ENCODE measurements around the gene ANO9. TPM values are rescaled to one million over a fixed set of nuclear protein-coding genes. Genes with fewer than 3 reads are reported as not detected.

Gene ANO9
- total RNA-seq, 2 donors from 2014 or later: 34.3 to 56.5 TPM

- H3K9me3 Mint-ChIP-seq: peaks cover 4 to 8% of the 10 kb centered on the region in 2 donors
- DNase-seq (no peak), ATAC-seq (replicated peaks in 1 of 2) (no peak)
- no peak overlapping the region for H3K4me3 Mint-ChIP-seq
- H3K27ac Mint-ChIP-seq: no peak overlapping the region
- H3K36me3 Mint-ChIP-seq (ENCODE audit: insufficient read depth in 2 of 2): peaks cover 3% of the 10 kb centered on the region in 2 donors
- peaks cover 8% of the 10 kb centered on the region for H3K27me3 Mint-ChIP-seq (ENCODE audit: low read depth)
- no peaks in the 10 kb centered on the region for H3K4me1 Mint-ChIP-seq (ENCODE audit: low read depth)
Observed at GRCh38 chr11:387193-387793, 54.5 kb downstream of the ANO9 start.

DNA sequence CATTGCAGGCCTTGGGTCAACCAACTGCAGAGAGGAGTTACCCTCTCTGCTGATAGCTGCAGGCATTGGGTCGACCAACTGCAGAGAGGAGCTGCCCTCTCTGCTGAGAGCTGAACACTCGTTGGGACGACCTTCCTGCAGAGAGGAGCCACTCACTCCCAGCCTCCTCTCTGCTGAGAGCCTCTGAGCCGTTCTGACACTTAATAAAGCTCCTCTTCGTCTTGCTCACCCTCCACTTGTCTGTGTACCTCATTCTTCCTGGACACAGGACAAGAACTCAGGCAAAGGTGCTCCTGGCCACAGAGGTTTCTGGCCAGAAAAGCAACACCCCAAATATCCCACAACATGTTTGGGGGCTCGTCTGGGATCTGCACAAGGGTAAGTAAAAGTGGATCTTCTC lies 55.3 kb downstream of the ANO9 start:
- DNase-seq (no peak), ATAC-seq (replicated peaks in 1 of 2) (no peak)
- Mint-ChIP-seq H3K4me3 (no peak overlapping the region), H3K27ac (no peak overlapping the region), H3K4me1 (ENCODE audit: low read depth) (no peaks in the 10 kb centered on the region), H3K36me3 (ENCODE audit: insufficient read depth in 2 of 2) (peaks cover 3% of the 10 kb centered on the region in 2 donors), H3K27me3 (ENCODE audit: low read depth) (peaks cover 8% of the 10 kb centered on the region), H3K9me3 (peaks cover 4 to 8% of the 10 kb centered on the region in 2 donors)

GRCh38 chr11:385594-386351 lies 56.0 kb downstream of the ANO9 start:
- H3K36me3 Mint-ChIP-seq (ENCODE audit: insufficient read depth in 2 of 2): peaks cover 3% of the 10 kb centered on the region in 2 donors
- H3K4me3 Mint-ChIP-seq: no peak overlapping the region
- peaks cover 8% of the 10 kb centered on the region for H3K27me3 Mint-ChIP-seq (ENCODE audit: low read depth)
- no peak overlapping the region for H3K27ac Mint-ChIP-seq
- H3K9me3 Mint-ChIP-seq: peaks cover 4 to 8% of the 10 kb centered on the region in 2 donors
- DNase-seq (no peak), ATAC-seq (replicated peaks in 1 of 2) (no peak)
- H3K4me1 Mint-ChIP-seq (ENCODE audit: low read depth): no peaks in the 10 kb centered on the region

GRCh38 chr11:384511-384910 lies 57.3 kb downstream of the ANO9 start:
- Mint-ChIP-seq H3K36me3 (ENCODE audit: insufficient read depth in 2 of 2) (peaks cover 3% of the 10 kb centered on the region in 2 donors), H3K4me1 (ENCODE audit: low read depth) (no peaks in the 10 kb centered on the region), H3K4me3 (no peak overlapping the region), H3K27ac (no peak overlapping the region), H3K27me3 (ENCODE audit: low read depth) (peaks cover 8% of the 10 kb centered on the region), H3K9me3 (peaks cover 4 to 8% of the 10 kb centered on the region in 2 donors)
- ATAC-seq (replicated peaks in 1 of 2) (no peak), DNase-seq (no peak)

- DNase-seq: no peak
- H3K27ac Mint-ChIP-seq: no peak overlapping the region
Observed at GRCh38 chr11:383431-383830, 58.4 kb downstream of the ANO9 start.

GRCh38 chr11:382081-382629 lies 59.7 kb downstream of the ANO9 start:
- peaks cover 4% of the 10 kb centered on the region in 2 donors for H3K9me3 Mint-ChIP-seq
- ATAC-seq (replicated peaks in 1 of 2) (no peak), DNase-seq (no peak)
- peaks cover 1 to 3% of the 10 kb centered on the region in 2 donors for H3K36me3 Mint-ChIP-seq (ENCODE audit: insufficient read depth in 2 of 2)
- H3K4me1 Mint-ChIP-seq (ENCODE audit: low read depth): no peaks in the 10 kb centered on the region
- H3K27ac Mint-ChIP-seq: no peak overlapping the region
- peaks cover 8% of the 10 kb centered on the region for H3K27me3 Mint-ChIP-seq (ENCODE audit: low read depth)
- no peak overlapping the region for H3K4me3 Mint-ChIP-seq

More at GRCh38 chr11:383431-383830, 58.4 kb downstream of the ANO9 start:
- Mint-ChIP-seq H3K4me3 (no peak overlapping the region), H3K9me3 (peaks cover 4 to 8% of the 10 kb centered on the region in 2 donors), H3K27me3 (ENCODE audit: low read depth) (peaks cover 8% of the 10 kb centered on the region), H3K36me3 (ENCODE audit: insufficient read depth in 2 of 2) (peaks cover 3% of the 10 kb centered on the region in 2 donors), H3K4me1 (ENCODE audit: low read depth) (no peaks in the 10 kb centered on the region)
- ATAC-seq (replicated peaks in 1 of 2): no peak

DNA sequence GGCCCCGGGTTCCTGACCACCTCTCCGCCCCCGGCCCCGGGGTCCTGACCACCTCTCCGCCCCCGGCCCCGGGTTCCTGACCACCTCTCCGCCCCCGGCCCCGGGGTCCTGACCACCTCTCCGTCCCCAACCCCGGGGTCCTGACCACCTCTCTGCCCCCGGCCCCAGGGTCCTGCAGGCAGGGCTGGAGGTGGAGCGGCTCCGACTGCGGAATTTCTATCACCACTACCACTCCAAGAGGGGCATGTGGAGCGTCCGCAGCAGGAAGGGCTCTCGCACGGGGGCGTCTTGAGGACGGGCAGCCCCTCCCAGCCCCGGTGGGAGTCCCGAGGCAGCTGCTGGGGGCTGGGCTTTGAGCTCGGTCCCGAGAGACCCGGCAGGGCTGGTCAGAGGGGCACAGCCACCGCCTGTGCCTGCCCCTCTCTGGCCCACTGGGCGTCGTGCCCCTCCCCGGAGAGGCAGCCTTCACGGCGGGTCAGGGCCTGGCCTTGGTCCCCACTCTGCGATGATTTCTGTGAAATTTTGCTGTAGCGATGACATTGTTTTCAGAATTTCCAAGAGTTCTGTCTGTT lies 60.2 kb downstream of the ANO9 start:
- DNase-seq (no peak), ATAC-seq (replicated peaks in 1 of 2) (no peak)
- peaks cover 8% of the 10 kb centered on the region for H3K27me3 Mint-ChIP-seq (ENCODE audit: low read depth)
- H3K27ac Mint-ChIP-seq: no peak overlapping the region
- peaks cover 0 to under 1% of the 10 kb centered on the region in 2 donors for H3K36me3 Mint-ChIP-seq (ENCODE audit: insufficient read depth in 2 of 2)
- H3K9me3 Mint-ChIP-seq: no peaks in the 10 kb centered on the region
- H3K4me3 Mint-ChIP-seq: no peak overlapping the region
- no peaks in the 10 kb centered on the region for H3K4me1 Mint-ChIP-seq (ENCODE audit: low read depth)

GRCh38 chr11:380996-381395 lies 60.8 kb downstream of the ANO9 start:
- Mint-ChIP-seq H3K4me1 (ENCODE audit: low read depth) (no peaks in the 10 kb centered on the region), H3K27ac (no peak overlapping the region), H3K36me3 (ENCODE audit: insufficient read depth in 2 of 2) (no peaks in the 10 kb centered on the region), H3K4me3 (no peak overlapping the region), H3K27me3 (ENCODE audit: low read depth) (peaks cover 8% of the 10 kb centered on the region), H3K9me3 (no peaks in the 10 kb centered on the region)
- DNase-seq: no peak
- no peak for ATAC-seq (replicated peaks in 1 of 2)

GRCh38 chr11:380491-380890 lies 61.3 kb downstream of the ANO9 start:
- DNase-seq (no peak), ATAC-seq (replicated peaks in 1 of 2) (no peak)
- no peaks in the 10 kb centered on the region for H3K9me3 Mint-ChIP-seq
- H3K4me3 Mint-ChIP-seq: no peak overlapping the region
- no peak overlapping the region for H3K27ac Mint-ChIP-seq
- no peaks in the 10 kb centered on the region for H3K4me1 Mint-ChIP-seq (ENCODE audit: low read depth)
- no peaks in the 10 kb centered on the region for H3K36me3 Mint-ChIP-seq (ENCODE audit: insufficient read depth in 2 of 2)
- peaks cover 8% of the 10 kb centered on the region for H3K27me3 Mint-ChIP-seq (ENCODE audit: low read depth)

DNA sequence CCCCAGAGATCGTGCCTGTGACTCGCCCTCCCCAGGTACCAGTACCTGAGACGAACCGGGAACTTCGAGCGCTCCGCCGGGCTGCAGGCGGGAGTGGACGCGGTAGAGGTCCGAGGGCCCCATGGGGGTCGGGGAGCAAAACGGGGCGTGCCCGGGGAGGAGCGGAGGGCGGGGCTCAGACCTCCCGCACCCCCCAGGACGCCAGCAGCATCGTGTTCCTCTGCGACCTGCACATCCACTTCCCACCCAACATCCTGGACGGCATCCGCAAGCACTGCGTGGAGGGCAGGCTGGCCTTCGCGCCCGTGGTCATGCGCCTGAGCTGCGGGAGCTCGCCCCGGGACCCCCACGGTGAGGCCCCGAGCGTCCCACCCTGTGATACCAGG lies 61.7 kb downstream of the ANO9 start:
- Mint-ChIP-seq H3K36me3 (ENCODE audit: insufficient read depth in 2 of 2) (no peaks in the 10 kb centered on the region), H3K27ac (no peak overlapping the region), H3K4me1 (ENCODE audit: low read depth) (no peaks in the 10 kb centered on the region), H3K27me3 (ENCODE audit: low read depth) (peaks cover 8% of the 10 kb centered on the region), H3K4me3 (no peak overlapping the region), H3K9me3 (no peaks in the 10 kb centered on the region)
- ATAC-seq (replicated peaks in 1 of 2): no peak
- DNase-seq: no peak

- no peak overlapping the region for H3K4me3 Mint-ChIP-seq
- peaks cover 8% of the 10 kb centered on the region for H3K27me3 Mint-ChIP-seq (ENCODE audit: low read depth)
- no peaks in the 10 kb centered on the region for H3K4me1 Mint-ChIP-seq (ENCODE audit: low read depth)
- H3K27ac Mint-ChIP-seq: no peak overlapping the region
- no peak for ATAC-seq (replicated peaks in 1 of 2)
- no peaks in the 10 kb centered on the region for H3K9me3 Mint-ChIP-seq
- no peak for DNase-seq
- H3K36me3 Mint-ChIP-seq (ENCODE audit: insufficient read depth in 2 of 2): no peaks in the 10 kb centered on the region
Observed at GRCh38 chr11:379205-380094, 62.4 kb downstream of the ANO9 start.

GRCh38 chr11:377883-378500 lies 63.8 kb downstream of the ANO9 start:
- H3K27ac Mint-ChIP-seq: no peak overlapping the region
- no peak for DNase-seq
- H3K4me3 Mint-ChIP-seq: no peak overlapping the region
- H3K4me1 Mint-ChIP-seq (ENCODE audit: low read depth): peaks cover 3% of the 10 kb centered on the region
- peaks cover 2% of the 10 kb centered on the region for H3K27me3 Mint-ChIP-seq (ENCODE audit: low read depth)
- H3K9me3 Mint-ChIP-seq: no peaks in the 10 kb centered on the region
- H3K36me3 Mint-ChIP-seq (ENCODE audit: insufficient read depth in 2 of 2): peaks cover 0 to 5% of the 10 kb centered on the region in 2 donors
- ATAC-seq (replicated peaks in 1 of 2): no peak

Data from activated T-cell treated with anti-CD3 and anti-CD28 coated beads, Interleukin-2, amount 50 U/mL, for 72 hours (primary cell).